Measurements from ENCODE around the gene SNTG2. TPM values are rescaled to one million over a fixed set of nuclear protein-coding genes. Genes with fewer than 3 reads are reported as not detected.

The SNTG2 gene
- total and polyA plus RNA-seq, 12 donors: 0.39 to 2.8 (median 1.0) TPM; not detected in 1

- peak; percentile 47 to 50 for DNase-seq
- Histone ChIP-seq H3K36me3 (no peaks in the 10 kb centered on the region), H3K4me1 (peaks cover 0 to 8% (median 0%) of the 10 kb centered on the region in 9 donors), H3K4me3 (no peak overlapping the region), H3K27me3 (peaks cover 0 to 13% (median 0%) of the 10 kb centered on the region in 7 donors), H3K9me3 (no peaks in the 10 kb centered on the region), H3K27ac (no peak overlapping the region)
- ATAC-seq: peak in 7 of 8 donors; percentile 33 to 68 (median 61)
- TF ChIP-seq CTCF (IDR thresholded peaks at IDR 0.05): no peak
- 53 to 56% methylated on average over 14 of the region's 14 CpGs for WGBS, 2 donors
- intact Hi-C loops (cut with DNase I): no loop called here
These were observed 131.0 kb downstream of the SNTG2 start for GRCh38 chr2:1081451-1082225.

GRCh38 chr2:1082456-1083205 is 132.0 kb downstream of the SNTG2 start:
- 83 to 84% methylated on average over 17 of the region's 17 CpGs for WGBS, 2 donors
- DNase-seq: no peak
- H3K27ac ChIP-seq: no peak overlapping the region

GRCh38 chr2:1088192-1088860 is 137.7 kb downstream of the SNTG2 start:
- no peak overlapping the region for H3K27ac ChIP-seq
- intact Hi-C loops (cut with DNase I): no loop called here
- H3K4me3 ChIP-seq: no peak overlapping the region
- H3K27me3 ChIP-seq: peaks cover 0 to 2% (median 0%) of the 10 kb centered on the region in 7 donors
- peaks cover 0 to 9% (median 0%) of the 10 kb centered on the region in 11 donors for H3K9me3 ChIP-seq
- no peaks in the 10 kb centered on the region for H3K36me3 ChIP-seq
- TF ChIP-seq CTCF (IDR thresholded peaks at IDR 0.05): no peak
- DNase-seq (no peak), ATAC-seq (no peak)
- no peaks in the 10 kb centered on the region for H3K4me1 ChIP-seq
- WGBS, 2 donors: 82 to 83% methylated on average over 6 of the region's 6 CpGs

More at GRCh38 chr2:1082456-1083205, 132.0 kb downstream of the SNTG2 start:
- Histone ChIP-seq H3K9me3 (no peaks in the 10 kb centered on the region), H3K36me3 (no peaks in the 10 kb centered on the region), H3K4me3 (no peak overlapping the region), H3K4me1 (peaks cover 0 to 8% (median 0%) of the 10 kb centered on the region in 9 donors), H3K27me3 (peaks cover 0 to 13% (median 0%) of the 10 kb centered on the region in 7 donors)
- TF ChIP-seq CTCF (IDR thresholded peaks at IDR 0.05): no peak
- peak in 1 of 8 donors; percentile 39 for ATAC-seq
- intact Hi-C loops (cut with DNase I): no loop called here

- Histone ChIP-seq H3K4me1 (no peaks in the 10 kb centered on the region), H3K27ac (no peak overlapping the region), H3K27me3 (peaks cover 0 to 2% (median 0%) of the 10 kb centered on the region in 7 donors), H3K4me3 (no peak overlapping the region), H3K9me3 (peaks cover 0 to 9% (median 0%) of the 10 kb centered on the region in 11 donors), H3K36me3 (no peaks in the 10 kb centered on the region)
- intact Hi-C loops (cut with DNase I): no loop called here
- no peak for ATAC-seq
- no peak for TF ChIP-seq CTCF (IDR thresholded peaks at IDR 0.05)
- DNase-seq: no peak
- WGBS, 2 donors: 77 to 81% methylated on average over 4 of the region's 4 CpGs
These were observed 138.3 kb downstream of the SNTG2 start for GRCh38 chr2:1088940-1089339.
